Head of caudate nucleus (tissue), 42 donors: ENCODE results near the gene BRME1.

Source experiments
- DNase-seq, 42 donors: peaks; one replicate each; pipeline versions ENCODE4 v3.0.0 to v3.0.0-alpha.2; 2020 to 2021; ENCODE audit warnings: mixed read lengths in 7 of 42
- intact Hi-C: fragments of 100-400 bp; cut with DNase I; formaldehyde crosslinking; loops from one replicate; pipeline ENCODE4 v1.15.0; 2022

BRME1 gene

DNA sequence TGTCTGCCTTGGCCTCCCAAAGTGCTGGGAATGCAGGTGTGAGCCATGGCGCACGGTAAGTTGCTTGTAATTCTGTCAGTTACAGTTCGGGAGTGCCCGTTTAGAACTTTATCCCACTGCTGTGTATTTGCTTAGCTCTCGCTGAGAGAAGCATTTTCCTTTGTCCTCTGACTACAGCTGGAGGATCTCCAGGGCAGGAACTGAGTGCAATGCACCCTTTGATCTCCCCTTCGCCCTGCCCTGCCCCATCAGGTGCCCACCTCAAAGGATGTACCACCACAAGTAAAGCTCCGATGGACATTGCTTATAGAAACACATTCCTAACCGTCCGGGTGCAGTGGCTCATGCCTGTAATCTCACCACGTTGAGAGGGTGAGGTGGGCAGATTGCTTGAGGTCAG is 6.5 kb downstream of the BRME1 start:
- no peak for DNase-seq
- intact Hi-C loops = no loop called here

DNA sequence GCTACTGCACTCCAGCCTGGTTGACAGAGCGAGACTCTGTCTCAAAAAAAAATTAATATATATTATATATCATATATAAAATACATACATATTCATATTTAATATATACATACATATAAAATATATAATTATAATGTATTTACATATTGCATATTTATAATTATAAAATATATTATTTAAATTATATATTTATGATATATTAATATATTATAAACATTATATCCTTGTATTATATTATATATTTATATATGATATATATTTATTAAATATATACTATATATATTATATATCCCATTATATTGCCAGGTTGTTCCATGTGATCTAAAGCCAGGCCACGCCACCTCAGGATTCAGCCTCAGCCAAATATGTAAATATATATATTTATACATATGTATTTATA is 9.7 kb downstream of the BRME1 start:
- intact Hi-C loops = no loop called here
- no peak for DNase-seq

DNA sequence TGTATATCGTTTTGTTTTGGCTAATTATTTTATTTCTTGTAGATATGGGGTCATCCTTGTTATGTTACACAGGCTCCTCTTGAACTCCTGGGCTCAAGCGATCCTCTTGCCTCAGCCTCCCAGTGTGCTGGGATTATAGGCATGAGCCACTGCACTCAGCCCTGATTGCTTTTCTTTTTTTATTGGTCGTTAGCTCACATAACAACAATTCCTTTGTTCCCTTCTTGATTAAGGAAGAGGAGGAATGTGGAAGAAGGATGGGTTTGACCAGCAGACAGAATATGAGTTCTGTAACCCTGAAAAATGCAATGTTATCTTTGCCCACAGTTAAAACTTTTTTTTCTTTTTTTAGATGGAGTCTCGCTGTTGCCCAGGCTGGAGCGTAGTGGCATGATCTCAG is 11.4 kb downstream of the BRME1 start:
- intact Hi-C loops = no loop called here
- DNase-seq = no peak

DNA sequence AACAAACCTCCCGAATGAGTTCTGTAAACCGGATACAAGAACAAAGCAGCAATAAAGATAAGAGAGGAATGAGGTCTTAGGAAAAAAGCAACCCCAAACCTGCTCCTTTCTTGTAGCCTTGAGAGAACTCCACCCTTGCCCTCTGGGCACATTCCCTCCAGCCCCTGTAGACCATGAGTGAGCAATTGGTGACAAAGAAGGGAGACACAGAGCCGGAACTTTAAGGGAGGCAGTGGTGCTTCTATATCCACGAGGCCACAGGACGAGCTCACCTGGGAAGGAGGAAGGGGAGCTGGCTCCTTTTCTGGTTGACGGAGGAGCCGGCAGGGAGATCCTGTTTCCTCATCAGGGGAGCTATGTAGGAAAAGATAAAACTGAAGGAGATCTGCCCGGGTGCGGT is 13.0 kb downstream of the BRME1 start:
- intact Hi-C loops = no loop called here

DNA sequence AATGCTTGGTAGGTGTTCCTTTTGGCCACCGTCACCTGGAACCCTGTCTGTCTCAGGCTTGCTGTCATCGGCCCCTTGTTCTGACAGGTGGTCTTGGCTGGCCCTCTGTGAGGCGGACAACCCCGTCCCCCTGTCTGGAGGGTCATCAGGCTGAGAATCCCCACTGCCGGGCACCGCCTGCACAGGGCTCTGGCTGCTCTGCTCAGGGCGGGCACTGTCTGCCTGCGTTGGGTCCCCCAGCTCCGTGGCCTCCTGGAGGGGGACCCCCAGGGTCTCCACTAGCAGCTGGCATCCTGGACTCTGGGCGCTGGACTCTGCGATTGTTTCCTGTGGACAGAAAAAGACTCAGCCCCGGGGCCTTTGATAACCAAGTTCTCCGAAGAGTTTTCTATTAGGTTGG is 15.8 kb downstream of the BRME1 start:
- intact Hi-C loops = no loop called here

More for the DNA sequence above, 13.0 kb downstream of the BRME1 start:
- no peak for DNase-seq

DNA sequence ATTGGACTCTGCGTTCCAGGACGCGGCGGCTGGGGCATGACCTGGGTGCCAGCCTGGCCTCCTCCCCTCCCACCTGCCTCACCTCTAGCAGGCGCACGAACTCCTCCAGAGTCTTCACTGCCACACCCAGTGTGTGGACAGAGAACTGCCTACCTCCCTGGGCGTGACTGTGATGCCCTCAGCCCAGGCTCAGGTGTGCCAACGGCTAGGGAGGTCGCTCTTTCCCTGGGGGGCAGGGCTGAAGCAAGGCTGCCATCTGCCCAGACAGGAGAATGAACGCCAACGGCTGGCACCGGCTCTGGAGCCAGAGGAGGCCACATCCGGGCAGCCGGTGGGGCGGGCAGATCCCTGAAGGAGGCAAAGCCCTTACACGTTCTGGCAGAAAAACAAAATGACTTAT is 17.6 kb downstream of the BRME1 start:
- DNase-seq = no peak
- intact Hi-C loops = no loop called here

More for the DNA sequence above, 15.8 kb downstream of the BRME1 start:
- no peak for DNase-seq

DNA sequence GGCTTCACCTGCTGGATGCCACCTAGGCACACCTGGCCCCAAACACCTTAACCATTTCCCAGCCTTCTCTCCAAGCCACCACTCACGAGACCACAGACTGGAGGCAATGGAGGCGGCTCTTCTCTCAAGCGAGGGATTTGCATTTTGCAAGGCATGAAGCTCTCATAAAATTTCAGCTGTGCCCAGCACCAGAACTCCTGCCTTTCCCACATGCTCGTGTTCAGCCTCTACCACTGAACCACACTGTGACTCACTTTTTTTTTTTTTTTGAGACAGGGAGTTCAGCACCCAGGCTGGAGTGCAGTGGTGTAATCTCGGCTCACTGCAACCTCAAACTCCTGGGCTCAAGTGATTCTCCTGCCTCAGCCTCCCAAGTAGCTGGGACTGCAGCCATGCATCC is 18.4 kb downstream of the BRME1 start:
- intact Hi-C loops = no loop called here
- DNase-seq = no peak

DNA sequence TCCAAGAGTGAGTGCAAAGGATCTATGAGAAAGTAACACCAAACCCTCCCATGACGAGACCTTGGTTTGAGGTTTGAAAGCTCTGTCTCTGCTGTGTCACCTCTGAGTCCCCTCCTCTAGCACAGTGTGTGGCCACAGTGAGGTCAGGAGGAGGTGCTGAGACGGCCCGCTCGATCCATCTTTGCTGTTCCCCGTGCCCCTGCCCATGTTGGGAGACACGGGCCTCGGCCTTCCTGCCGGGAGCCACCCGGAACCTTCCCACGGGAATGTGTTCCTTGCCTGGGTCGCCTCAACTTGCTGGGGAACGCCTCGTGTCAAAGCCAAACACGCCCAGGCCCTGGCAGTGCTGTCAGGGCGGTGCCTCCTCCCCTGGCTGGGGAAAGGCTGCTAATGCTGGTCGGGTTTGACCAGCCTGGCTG is 18.9 kb downstream of the BRME1 start:
- no peak for DNase-seq
- intact Hi-C loops = no loop called here

DNA sequence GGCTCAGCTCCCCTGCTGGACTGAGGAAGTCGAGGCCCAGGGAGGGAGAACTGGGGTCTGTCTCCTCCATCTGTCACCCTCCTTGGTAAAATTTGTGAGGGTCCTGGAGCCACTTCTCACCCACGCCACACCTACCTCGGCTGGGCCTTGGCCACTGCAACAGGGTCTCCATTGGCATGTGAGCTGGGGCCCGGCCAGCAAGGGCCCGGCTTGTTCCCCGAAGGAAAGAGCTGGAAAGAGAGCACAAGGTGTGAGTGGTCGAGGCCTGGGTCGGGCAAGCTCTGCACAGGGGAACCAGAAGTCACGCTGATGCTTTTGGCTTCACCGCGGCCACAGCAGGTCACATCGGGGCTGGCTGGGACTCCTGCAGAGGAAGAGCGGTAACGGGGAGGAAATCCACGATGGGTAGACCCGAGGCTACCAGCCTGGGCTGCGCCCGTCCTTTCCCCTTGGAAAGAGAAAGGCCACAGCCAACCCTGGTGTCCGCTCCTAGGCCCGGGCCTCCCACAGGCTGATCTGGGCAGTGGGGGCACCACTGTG is 20.0 kb downstream of the BRME1 start:
- no peak for DNase-seq
- intact Hi-C loops = no loop called here

DNA sequence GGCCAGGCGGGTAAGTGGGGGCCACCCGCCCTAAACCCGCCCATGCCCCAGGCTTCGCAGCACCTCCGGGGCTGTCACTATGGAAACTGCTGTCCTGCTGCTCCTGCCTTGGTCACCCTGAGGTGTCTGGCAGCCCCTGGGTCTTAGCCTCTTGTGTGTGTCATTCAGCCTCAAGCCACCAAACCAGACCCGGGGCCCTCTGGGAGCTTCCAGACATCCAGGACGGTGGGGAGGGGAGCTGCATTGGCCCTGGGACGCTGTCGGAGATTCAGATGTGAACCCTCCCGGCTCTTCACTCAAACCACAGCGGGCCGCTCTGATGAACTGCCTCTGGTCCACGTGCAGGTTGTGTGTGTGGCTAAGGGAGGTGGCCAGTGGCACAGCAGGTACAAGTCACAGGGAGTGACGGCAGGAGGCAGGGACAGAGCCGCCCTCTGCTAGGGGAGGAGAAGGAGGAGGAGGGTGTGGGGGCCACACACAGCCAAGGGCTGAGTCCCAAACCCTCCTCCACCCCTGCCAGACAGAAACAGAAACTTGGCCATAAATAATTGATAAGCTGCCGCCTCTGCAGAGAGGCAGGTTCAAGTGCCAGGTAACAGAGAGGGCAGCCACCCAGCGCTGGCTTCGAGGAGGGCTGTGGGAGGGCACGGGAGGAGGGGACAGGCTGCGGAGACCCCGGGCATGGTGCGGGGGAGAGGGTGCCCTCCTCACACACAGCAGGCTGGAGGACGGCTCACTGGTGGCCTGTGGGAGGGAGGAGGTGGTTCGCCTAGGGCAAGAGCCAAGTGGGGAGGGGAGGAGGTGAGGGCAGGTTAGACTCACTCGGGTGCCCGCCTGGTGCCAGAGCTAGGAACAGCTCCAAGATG is 21.0 kb downstream of the BRME1 start:
- DNase-seq = no peak
- intact Hi-C loops = loop anchor here (5.0 kb wide), 1 partner anchor 187 kb away; the partner anchor contains the start of gene MISP3

DNA sequence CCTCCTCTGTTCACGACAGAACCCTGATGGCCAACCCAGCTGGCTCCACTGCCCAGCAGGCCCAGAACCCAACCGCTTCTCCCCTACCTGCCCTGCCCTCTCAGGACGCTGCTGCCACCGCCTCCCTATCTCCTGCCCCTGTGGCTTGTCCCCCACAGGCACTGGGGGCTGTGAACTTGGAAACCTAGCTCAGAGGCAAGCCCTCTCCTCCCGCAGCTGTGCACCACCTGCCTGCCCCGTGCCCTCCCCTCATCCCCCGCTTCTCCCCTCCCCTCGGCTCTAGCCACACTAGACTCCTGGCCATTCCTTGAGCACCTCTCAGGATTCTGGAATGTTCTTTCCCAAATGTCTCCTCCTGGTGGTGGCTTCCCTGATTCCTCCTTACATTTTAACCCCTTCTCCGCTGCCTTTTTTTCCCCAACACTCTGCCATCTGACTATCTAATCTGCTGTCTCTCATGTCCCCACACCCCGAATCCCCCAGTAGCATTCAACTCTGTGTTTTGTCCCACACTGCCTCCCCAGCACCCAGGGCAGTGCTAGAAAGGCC is 22.3 kb downstream of the BRME1 start:
- DNase-seq = no peak
- intact Hi-C loops = loop anchor here (5.0 kb wide), 1 partner anchor 189 kb away; the partner anchor contains the start of gene MISP3

DNA sequence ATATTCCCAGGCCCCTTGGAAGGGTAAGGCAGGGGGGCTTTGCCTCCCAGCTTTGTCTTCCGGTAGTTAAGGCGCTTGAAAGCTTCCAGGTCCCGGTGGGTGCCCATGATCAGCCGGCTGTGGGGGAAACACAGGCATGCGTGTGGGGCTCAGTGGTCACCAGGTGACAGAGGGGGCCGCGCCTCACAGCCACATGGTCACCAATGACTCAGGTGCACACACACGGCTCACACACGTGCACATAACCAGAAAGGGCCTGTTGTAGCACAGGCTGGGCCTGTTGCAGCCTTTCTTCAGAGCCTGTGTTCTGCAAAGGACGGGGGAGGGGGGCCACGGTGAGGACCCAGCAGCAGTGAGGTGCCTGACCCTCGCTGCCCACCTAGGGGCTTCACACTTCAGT is 23.1 kb downstream of the BRME1 start:
- intact Hi-C loops = loop anchor here (5.0 kb wide), 1 partner anchor 189 kb away; the partner anchor contains the start of gene MISP3
- DNase-seq = no peak

DNA sequence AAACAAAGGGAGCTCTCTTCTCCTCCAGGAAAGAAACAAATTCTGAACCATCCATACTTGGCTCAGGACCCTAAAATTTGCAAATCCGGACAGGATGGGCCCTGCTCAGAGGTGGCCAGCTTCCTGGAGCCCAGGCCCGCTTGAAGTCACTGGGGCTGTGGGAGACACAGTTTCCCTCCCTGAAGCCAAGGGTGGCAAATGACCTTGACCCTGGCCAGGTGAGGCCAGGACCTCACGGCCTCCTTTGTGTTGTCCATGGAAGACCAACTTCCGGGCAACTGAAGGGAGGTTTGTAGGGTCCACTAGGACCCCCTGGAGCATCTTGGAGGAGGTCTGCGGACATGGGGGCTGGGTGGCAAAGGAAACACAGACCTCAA is 23.5 kb downstream of the BRME1 start:
- intact Hi-C loops = loop anchor here (5.0 kb wide), 1 partner anchor 190 kb away; the partner anchor contains the start of gene MISP3
- no peak for DNase-seq

DNA sequence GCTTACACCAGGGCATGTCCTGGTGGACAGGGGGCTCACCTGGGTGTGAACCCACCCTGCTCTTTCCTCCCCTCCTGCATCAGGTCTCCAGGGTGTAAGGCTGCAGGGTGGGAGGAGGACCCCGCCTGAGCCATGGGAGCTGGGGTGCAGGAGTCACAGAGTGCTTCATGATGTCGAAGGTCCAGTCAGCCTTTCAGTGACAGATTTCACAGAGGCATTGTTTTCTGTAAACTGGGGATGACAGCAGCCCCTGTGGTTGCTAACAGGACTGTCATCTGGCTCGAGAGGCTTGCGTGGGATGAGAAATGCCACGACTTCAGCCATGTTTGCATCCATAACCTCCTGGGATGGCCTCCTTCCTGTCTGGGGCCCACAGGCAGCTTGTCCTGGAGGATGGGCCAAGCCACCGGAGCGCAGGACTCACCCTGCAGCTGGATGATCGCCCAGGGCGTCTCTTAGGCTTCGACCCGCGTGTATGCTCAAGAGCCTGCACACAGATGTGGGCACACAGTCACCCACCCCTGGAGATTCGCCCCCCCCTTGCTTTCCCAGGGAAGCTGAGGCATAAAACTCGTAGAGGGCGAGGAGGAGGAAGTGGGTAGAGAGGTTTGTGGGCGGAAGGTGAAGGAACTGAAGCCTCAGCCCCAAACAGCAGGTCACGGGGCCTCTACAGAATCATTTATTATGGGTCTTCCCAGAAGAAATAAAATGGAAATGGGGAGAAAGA is 24.1 kb downstream of the BRME1 start:
- DNase-seq = peak in 12 of 42 donors; percentile 13 to 58 (median 32)
- intact Hi-C loops = loop anchor here (5.0 kb wide), 1 partner anchor 190 kb away; the partner anchor contains the start of gene MISP3

DNA sequence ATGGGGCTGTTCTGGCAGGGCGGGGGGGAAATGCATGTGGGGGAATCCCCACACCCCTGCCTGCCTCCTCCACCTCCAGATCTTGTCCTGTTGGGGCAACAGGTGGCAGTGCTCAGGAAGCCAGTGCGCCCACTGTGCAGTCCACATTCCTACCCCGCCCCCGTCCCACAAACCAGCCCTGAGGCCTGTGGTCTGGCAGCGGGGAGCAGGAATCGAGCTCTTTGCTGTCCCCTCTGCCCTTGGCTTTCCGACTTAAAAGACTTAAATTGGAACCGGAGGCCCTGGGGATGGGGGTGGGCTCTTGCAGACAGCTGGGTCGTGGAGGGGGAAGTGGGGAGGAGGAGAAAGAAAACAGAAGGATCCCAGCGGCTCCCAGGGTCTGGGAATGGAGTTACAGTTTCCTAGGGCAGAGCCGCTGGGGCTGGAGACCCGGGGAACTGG is 24.6 kb downstream of the BRME1 start:
- intact Hi-C loops = loop anchor here (5.0 kb wide), 1 partner anchor 191 kb away; the partner anchor contains the start of gene MISP3
- DNase-seq = no peak

DNA sequence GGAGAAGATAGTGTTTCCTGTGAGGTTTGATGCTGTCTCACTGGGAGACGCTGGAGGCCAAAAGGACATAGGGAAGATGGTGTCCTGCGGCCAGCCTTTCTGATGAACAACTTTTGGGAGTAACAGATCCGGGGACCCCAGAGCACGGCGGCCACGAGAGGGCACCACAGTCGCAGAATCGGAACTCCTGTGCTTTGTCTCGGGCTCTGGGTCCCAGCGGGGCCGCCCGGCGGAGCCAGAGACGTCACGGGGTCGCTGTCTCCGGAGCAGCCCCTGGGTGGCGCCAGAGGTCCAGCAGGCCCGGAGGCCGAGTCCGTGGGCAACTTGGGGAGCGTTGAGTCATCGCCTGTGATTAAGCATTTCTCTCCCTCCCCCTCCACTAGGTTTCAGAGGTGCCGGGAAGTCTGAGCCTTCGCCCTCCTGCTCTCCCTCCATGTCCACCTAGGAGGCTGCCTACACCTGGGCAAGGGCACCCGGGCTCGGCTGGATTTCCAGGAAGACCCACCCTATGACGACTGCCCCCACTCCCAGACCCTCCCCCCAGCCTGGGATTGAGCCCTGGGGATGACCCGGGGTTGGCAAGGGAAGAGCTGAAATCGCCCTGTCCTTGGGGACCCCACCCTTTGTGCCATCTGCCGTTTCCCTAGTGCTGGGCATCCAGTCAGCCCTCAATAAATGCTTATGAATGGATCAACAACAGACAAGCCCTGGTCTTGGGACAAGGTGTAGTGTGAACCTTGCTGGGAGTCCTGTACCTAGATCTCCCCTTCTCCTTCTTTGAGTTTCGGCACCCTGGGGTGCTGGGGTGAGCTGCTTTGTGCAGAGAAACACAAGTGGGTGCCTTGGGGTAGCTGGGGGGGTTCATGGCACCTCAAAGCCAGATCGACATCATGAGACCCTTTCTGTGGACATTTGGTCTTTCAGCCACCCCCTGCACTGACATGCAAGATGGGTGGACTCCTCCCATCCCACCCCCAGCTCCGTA is 25.6 kb downstream of the BRME1 start:
- peak; percentile 95 to 99 (median 98) for DNase-seq
- intact Hi-C loops = loop anchor here (5.0 kb wide), 1 partner anchor 192 kb away; the partner anchor contains the start of gene MISP3

DNA sequence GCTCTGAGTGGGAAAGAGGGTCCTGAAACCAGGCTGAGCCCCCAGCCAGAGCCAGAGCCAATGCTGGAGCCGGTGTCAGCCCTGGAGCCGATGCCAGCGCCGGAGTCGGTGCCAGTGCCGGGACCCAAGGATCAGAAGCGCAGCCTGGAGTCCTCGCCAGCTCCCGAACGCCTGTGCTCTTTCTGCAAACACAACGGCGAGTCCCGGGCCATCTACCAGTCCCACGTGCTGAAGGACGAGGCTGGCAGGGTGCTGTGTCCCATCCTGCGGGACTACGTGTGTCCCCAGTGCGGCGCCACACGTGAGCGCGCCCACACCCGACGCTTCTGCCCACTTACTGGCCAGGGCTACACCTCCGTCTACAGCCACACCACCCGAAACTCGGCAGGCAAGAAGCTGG is 28.6 kb downstream of the BRME1 start:
- no peak for DNase-seq
- intact Hi-C loops = no loop called here

DNA sequence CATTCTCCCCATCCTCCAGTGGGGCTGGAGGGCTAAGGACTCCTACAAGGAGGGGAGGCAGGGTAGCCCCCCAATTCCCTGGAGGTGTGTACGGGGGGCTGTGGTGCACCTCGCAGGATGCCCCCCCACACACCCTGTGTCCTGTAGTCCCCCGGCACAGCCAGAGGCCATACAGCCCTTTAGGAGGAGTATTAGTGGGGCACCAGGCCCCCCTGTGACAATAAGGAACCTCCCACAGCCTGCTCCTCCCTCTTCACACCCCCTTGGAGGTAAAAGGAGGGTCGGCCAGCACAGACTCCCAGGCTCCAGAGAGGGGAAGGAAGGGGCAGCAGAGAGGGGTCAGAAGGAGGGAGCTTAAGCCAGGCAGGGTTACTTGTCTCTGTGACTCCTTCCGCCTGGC is 29.1 kb downstream of the BRME1 start, which contains the start of gene NANOS3:
TSS of gene NANOS3 (plus strand) at position 301 of the 400 bp plus-strand sequence. CDS start 115 bp downstream, outside the sequence.
- DNase-seq = no peak
- intact Hi-C loops = no loop called here
